ENCODE results near the gene SMIM33. TPM values are rescaled to one million over a fixed set of nuclear protein-coding genes. Genes with fewer than 3 reads are reported as not detected.
"Not testable (repeated sequence)": the region's sequence is repeated elsewhere in the genome, so short reads cannot be mapped to it uniquely, and the experiment has no call there.

SMIM33 gene
- total RNA-seq, 1 donor from 2014 or later = not detected

DNA sequence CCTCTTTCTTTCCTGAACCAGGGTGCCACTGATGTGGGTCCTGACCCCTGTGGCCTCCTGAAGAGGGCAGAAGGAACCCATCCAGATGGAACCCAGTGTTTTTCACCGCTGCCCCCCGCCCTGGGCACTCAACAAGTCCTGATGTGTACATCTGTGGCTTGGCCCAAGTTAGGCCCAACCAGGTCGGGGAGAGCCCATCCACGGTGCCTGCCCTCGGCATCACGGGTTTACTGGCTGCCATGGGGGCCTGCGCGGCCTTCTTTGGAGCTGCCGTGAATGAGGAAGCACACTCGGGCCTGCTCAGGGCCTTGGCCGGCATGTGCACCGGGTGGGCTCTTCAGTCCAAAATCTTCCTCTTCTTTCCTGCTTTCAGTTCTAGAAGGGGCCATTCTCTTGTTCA is 14.0 kb upstream of the SMIM33 start:
- DNase-seq (ENCODE audit: extremely low read depth, low read depth, low spot score) = no peak

DNA sequence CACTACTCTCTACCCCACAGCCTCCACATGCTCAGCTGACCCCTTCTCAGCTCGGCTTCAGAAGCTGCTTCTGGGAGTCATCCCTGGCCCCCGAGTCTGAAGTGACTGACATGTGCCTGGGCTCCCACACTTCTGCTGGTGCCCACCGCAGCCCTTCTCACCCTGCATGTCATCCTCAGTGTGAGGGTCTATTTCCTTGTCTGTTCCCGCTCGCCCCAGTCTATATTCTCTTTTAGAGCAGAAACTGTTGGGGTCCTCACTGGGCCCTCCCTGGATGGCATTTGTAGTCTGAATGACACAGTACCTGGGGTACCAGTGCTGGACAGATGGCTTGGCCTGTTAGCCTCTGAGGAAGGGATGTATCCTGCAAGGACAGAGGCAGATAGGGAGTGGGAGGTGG is 13.6 kb upstream of the SMIM33 start:
- no peak for DNase-seq (ENCODE audit: extremely low read depth, low read depth, low spot score)

DNA sequence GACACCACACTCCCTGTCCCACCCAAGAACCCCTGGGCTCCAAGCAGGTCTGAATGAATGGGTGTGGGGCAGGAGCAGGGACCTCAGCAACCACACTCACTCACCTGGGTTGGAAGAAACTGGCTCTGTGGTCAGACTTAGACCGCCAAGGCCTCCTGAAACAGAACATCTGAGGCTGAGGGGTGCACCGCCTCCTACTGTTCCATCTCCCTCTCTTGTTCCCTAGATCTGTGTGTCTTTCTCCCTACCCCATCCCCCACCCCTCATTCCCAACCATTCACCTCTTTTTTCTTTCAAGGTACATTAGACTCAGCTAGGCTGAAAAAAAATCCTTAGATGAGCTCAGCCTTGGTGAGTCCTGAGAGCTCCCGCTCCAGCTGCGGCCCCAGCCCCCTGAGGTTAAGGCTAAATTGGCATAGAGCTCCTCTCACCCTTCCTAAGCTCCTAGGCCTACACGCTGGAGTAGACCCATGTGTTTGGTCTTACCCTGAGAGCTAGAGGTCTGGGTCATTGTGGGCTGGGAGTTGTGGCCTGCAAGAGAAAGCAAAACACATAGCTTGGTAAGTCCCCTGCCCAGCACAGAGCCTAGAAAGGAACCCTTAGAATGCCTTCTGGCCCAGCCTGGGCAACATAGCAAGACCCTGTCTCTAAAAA is 13.0 kb upstream of the SMIM33 start:
- DNase-seq (ENCODE audit: extremely low read depth, low read depth, low spot score) = no peak

DNA sequence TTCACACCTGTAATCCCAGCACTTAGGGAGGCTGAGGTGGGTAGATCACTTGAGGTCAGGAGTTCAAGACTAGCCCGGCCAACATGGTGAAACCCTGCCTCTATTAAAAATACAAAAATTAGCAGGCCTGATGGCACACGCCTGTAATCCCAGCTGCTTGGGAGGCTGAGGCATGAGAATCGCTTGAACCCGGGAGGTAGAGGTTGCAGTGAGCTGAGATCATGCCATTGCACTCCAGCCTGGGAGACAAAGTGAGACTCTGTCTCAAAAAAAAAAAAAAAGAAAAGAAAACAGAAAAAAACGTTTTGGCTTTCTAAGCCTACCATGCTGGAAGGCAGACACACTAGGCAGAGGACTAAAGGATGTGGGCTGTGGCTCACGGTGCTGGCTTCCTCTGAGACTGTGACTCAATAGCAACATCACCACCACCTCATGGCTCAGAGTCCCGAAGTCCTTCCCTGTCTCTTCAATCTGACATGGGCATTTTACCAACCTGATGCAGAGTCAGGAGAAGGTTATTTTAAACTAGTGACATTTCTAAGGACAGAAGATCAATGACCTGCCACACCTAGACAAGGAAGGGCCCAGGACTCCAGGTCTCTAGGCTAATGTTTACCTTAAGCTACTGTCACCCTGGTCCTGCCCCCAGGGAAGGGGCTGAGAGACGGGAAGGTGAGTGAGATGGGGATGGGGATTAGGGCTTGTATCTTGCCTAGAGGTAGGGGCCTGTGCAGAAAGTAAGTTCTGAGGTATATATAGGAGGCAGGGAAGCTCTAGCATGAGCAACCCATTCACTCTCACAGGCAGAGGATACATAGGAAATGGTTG is 12.0 kb upstream of the SMIM33 start:
- no peak for DNase-seq (ENCODE audit: extremely low read depth, low read depth, low spot score)

- no peak for DNase-seq (ENCODE audit: extremely low read depth, low read depth, low spot score)
Measured at GRCh38 chr5:139459451-139459934, 11.3 kb upstream of the SMIM33 start.

GRCh38 chr5:139460455-139460854 is 10.3 kb upstream of the SMIM33 start:
- DNase-seq (ENCODE audit: extremely low read depth, low read depth, low spot score) = no peak

DNA sequence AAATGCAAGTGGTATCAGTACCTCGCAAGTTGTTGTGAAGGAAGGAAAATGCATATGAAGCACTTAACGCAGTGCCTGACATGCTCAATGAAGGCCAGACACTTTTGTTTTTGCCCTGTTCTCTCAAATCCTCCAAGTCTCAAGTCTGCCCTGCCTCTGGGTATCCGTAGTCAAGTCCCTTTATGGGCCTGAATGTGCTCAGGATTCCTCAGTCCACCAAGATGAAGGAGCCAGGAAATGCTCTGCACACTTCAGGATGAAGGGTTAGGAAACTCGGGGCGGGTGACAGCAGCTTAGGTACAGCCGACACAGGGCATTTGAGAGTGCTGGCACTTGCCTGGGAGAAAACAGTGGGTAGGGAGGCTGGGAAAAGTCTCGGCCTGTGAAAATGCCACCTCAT is 9.6 kb upstream of the SMIM33 start:
- DNase-seq (ENCODE audit: extremely low read depth, low read depth, low spot score) = no peak

GRCh38 chr5:139461698-139462097 is 9.1 kb upstream of the SMIM33 start:
- DNase-seq (ENCODE audit: extremely low read depth, low read depth, low spot score) = peak; percentile 68

GRCh38 chr5:139462586-139463276 is 8.1 kb upstream of the SMIM33 start, which contains the start of gene ECSCR:
Gene ECSCR, minus strand, starts transcription at chr5:139462743. Its CDS starts 73 bp downstream, at chr5:139462670.
- no peak for DNase-seq (ENCODE audit: extremely low read depth, low read depth, low spot score)

DNA sequence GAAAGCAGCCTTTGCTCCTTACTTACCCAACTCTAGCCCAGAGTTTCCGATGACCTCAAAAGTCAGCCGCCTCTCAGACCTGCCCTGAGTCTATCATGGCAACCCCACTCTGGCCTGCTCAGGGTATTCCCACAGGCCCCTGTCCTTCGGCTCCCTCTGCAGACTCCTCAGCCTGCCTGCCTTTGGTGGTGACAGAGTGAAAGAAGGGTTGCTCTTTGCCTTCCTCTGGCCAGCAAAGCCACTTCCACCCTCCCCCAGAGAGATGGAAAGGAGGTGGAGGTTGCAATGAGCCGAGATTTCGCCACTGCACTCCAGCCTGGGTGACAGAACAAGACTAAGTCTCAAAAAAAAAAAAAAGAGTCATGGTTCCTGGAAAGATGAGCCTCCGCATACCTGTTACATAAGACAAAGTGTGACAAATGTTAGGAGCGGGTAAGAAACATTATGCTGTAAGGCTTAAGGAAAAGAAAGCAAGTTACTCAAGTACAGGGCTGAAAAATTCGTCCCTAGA is 2.3 kb upstream of the SMIM33 start:
- no peak for DNase-seq (ENCODE audit: extremely low read depth, low read depth, low spot score)

- DNase-seq (ENCODE audit: extremely low read depth, low read depth, low spot score) = no peak
Measured at GRCh38 chr5:139472386-139473030, 1.7 kb downstream of the SMIM33 start.

DNA sequence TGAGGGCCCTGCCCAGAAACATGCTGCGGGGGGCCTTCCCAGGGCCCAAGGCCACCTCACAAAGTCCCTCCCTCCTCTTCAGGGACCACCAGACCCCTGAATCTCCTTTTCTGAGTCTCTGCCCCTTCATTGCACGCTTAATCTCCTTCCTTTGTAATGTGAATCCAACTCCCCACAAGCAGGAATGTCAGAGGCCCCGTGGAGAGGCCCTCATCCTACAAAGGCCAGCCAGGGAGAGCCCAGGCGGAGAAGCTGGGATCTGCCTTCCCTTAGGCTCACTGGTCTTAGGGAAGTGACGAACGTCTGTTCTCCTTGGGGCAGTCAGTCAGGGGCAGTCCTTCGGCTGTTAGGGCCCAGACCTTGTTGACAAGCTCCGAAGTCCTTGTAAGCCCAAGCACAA is 2.3 kb downstream of the SMIM33 start:
- DNase-seq (ENCODE audit: extremely low read depth, low read depth, low spot score) = no peak

GRCh38 chr5:139473565-139473964 is 2.8 kb downstream of the SMIM33 start:
- DNase-seq (ENCODE audit: extremely low read depth, low read depth, low spot score) = no peak

DNA sequence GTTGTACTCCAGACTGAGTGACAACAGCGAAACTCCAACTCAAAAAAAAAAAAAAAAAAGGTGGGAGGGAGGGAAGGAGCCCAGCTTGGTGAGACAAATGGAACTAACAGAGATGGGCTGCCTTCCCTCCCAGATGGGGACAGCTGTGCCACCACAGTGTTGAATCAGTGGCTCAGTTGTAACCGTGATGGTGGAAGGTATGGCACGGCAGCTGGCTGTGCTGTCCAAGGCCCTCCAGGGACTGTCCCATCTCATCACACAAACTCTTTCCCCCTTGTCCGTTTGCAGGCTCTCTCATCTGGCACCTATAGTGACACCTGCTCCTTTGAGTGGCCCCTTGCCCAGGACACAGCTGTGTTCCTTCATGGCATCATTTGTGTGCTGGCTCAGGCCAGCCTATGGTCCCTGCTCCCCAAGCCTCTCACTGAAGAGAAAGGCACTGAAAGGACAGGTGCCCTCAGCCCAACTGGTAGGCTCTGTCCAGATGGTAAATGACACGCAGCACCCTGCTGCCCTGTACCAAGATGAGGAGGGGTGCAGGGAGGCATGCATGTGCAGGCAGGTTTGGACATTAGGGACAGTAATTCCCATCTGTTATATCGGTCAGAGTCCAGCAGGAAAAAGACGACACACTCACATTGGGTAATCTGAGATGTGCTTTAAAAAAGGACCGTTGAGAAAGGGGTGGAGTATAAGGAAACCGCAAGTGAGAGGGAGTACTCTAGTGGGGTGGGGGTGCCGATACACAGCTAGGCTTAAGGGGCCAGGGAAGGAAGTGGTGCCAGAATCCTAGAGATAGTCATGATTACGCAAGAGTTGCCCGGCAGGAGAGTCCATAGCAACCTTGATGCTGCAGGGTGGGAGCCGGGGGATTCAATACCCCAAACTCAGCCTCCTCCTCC is 4.3 kb downstream of the SMIM33 start:
- no peak for DNase-seq (ENCODE audit: extremely low read depth, low read depth, low spot score)

GRCh38 chr5:139475865-139476617 is 5.2 kb downstream of the SMIM33 start:
- DNase-seq (ENCODE audit: extremely low read depth, low read depth, low spot score) = no peak

GRCh38 chr5:139478657-139479423 is 8.0 kb downstream of the SMIM33 start:
- DNase-seq (ENCODE audit: extremely low read depth, low read depth, low spot score) = not testable (repeated sequence)

- DNase-seq (ENCODE audit: extremely low read depth, low read depth, low spot score) = not testable (repeated sequence)
Measured at GRCh38 chr5:139479729-139480128, 8.9 kb downstream of the SMIM33 start.

DNA sequence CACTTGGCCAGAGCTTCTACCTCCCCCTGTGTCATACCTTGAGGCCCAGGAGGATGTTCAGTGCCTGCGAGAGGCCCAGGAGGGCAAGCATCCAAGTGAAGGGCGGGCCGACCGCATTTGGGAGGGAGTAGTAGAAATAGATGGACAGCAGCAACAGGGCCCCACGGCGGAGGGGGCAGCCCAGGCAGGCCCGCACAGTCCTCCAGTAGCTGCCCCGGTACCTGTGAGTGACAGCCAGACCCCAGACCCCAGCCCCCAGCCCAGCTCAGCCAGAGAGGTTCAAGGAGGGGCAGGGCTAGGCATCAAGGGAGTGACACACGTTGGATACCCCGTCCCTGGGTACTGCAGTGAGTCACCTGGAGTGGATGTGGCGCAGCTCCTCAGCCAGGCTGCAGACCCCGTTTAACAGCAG is 10.3 kb downstream of the SMIM33 start:
- DNase-seq (ENCODE audit: extremely low read depth, low read depth, low spot score) = no peak
